Limb (tissue), 2 donors: ENCODE results near the gene SMO.
"Not testable (repeated sequence)": the region's sequence is repeated elsewhere in the genome, so short reads cannot be mapped to it uniquely, and the experiment has no call there.

ENCODE experiments used
- DNase-seq, 2 donors: peaks; one replicate each; pipeline ENCODE4 v3.0.0-alpha.2; 2016; ENCODE audit errors: extremely low spot score in 2 of 2

SMO gene

DNA sequence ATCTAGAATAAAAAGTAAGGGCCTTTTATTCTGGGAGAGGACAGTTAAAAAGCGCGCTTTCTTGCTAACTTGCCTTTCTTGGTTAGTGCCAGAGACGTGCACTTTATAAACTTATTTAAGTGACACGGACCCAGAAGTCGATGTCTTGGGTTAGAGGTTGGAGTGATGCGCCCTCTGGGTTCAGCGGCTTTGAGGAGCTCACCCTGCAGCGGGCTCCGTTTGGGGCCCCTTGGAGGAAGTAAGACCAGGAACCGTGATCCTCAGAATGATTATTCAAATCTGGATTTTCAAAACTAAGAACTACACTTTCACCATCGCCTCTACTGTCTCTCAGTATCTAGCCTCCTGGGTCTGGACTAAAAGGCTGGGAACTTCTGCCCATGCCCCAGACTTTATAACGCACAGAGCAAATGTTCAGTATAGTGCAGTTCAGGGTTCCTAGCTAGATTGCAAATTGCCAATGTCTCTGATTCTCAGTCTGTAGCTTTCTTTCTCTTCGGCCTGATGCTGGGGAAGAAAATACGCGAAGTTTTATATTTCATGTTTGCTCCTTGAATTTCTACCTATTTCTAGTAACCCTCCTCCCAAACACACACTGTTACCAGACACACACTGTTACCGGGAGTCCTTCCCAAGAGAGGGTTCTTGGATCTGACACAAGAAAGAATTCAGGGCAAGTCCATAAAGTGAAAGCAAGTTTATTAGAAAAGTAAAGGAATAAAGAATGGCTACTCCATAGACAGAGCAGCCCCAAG, 18.6 kb upstream of the SMO start:
- peak in 1 of 2 donors; percentile 25 for DNase-seq

DNA sequence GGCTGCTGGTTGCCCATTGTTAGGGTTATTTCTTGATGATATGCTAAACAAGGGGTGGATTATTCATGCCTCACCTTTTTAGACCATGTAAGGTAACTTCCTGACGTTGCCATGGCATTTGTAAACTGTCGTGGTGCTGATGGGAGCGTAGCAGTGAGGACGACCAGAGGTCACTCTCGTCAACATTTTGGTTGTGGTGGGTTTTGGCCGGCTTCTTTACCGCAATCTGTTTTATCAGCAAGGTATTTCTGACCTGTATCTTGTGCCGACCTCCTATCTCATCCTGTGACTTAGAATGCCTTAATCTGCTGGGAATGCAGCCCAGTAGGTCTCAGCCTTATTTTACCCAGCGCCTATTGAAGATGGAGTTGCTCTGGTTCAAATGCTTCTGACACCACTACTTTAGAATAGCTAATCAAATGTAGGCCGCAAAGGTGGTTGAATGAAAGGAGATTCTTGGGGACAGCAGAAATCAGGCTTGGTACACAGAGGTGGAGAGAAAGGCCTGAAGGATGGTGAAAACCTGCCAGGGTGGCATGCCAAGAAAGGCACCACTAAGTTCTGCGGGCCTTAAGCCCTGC, 17.9 kb upstream of the SMO start:
- DNase-seq = no peak

DNA sequence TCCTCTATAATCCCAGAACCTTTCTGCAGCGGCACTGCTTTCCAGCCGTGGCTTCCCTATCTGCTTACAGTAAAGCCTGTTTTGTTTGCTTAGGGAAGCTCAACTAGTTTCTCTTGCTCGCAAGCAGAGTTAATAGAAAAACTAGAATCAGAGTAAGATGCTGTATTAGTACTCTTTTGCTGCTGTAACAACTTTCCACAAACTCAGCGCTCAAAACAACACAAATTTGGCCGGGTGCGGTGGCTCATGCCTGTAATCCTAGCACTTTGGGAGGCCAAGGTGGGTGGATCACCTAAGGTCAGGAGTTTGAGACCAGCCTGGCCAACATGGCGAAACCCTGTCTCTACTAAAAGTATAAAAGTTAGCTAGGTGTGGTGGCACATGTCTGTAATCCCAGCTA, 14.6 kb upstream of the SMO start:
- DNase-seq = not testable (repeated sequence)

DNA sequence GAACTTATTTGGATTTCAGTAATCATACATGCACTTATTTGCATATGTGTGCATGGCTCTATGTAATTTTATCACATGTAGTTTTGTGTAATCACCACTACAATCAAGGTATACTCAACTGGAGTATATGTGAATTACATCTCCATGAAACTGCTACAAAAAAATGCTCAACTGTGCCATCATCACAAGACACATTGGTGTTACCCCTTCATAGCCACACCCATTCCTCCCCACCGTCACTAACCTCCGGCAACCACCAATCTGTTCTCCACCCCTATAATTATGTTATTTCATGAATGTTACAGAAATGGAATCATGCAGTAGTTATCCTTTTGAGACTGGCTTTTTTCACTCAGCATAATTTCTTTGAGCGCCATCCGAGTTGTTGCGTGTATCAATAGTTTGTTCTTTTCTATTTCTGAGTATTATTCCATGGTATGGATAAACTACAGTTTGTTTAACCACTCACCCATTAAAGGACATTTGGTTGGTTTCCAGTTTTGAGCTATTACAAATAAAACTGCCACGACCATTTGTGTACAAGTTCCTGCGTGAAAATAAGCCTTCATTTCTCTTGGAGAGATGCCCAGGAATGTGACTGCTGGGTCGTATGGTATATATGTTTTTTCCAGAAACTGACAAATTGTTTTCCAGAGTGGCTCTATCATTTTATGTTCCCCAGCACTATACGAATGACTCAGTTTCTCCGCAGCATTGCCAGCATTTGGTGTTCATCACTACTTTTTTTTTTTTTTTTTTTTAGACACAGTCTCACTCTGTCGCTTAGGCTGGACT, 11.3 kb upstream of the SMO start:
- DNase-seq = no peak

DNA sequence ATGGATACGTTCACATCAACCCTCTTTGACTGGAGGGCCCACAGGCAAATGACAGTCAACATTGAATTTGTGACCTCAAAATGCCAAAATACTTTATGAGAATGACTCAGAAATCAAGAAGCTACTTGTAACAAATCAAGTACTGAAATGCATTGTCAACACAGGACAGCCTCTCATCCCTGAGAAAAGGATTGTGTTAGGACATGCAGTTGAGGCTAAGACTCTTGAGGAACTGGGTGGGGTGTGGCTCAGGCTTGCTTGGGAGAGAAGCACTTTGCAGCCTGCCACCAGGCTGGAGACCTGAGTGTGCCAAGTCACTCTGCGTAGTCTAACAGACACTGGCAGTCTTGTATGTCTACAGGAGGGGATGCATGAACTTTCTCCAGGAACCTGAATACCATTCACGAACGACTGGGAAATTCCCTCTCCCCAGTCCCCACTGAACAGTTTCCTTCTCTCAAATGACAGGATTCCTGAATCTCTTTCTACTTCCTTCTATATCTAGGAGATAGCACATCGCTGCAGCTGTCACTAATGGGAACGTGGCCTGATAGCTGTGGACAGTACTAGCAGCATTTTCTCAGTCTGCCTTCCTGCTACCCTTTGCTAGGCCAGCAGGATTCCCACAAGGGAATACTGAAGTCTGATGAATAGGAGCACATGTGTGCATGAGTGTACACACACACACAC, 3.3 kb upstream of the SMO start:
- no peak for DNase-seq

DNA sequence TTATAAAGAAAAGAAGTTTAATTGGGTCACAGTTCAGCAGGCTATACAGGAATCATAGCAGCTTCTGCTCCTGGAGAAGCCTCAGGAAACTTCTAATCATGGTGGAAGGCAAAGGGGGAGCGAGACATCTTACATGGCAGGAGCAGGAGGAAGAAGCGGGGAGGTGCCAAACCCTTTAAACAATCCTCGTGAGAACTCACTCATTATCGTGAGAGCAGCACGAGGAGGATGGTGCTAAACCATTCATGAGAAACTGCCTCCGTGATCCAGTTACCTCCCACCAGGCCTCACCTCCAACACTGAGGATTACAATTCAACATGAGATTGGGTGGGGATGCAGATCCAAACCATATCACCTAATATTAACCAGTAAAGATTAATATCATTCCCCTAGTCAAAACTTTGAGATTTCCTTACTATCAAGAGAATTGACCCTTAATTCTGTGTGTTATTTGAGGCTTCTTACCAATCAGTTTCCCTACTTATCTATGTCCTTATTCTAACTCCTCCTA, 1.6 kb upstream of the SMO start:
- no peak for DNase-seq

DNA sequence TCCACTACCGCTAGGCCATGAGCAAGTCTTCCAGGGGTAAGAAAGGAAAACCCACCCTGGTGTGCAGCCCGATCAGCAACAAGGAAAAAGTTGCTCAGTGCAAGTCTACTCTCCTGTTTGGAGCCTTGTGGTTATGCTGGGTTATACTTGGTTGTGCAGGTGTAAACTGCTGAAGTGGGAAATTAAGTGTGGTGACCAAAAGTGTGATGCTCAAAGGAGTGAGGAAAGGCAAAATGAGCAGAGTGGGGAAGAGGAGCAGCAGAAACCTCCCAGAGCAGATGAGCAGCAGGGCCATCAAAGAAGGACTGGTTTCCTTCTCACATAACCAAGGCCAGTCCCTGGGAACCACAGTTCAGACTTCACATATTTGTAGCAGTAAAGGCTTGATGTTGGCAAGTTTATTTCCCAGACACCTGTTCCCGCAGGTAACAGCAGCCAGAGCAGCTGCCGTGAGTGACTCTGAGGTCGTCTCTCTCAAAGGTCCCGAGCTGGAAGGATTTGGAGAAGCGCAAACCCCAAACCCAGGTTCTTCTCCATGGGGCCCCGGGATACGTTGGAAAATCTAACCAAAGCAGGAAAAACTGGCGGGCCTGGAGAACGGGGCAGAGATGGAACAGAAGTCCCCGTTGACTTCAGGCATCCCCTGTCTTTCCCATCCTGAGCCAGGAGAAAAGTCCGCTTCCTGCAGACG, 607 bp upstream of the SMO start:
- no peak for DNase-seq

DNA sequence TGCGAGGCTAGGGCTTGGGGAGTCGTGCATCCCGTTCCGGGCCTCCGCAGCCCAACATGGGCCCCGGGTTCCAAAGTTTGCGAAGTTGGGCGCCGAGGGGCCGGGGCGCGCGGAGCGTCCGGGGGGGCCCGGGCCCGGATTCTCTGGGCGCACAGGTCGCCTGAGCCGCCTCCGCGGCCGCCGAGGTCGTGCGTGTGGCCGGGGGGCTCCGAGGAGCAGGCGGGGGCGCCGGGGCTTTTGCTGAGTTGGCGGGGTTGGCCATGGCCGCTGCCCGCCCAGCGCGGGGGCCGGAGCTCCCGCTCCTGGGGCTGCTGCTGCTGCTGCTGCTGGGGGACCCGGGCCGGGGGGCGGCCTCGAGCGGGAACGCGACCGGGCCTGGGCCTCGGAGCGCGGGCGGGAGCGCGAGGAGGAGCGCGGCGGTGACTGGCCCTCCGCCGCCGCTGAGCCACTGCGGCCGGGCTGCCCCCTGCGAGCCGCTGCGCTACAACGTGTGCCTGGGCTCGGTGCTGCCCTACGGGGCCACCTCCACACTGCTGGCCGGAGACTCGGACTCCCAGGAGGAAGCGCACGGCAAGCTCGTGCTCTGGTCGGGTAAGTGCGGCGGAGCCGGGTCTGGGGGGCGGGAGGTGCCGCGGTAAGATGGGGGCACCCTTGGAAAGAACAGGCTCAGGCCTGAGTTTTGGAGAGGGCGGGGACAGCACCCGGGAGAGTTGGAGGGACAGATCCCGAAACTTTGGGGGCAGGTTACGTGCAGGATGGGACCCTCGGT, 643 bp downstream of the SMO start:
- DNase-seq = peak in 1 of 2 donors; percentile 70

DNA sequence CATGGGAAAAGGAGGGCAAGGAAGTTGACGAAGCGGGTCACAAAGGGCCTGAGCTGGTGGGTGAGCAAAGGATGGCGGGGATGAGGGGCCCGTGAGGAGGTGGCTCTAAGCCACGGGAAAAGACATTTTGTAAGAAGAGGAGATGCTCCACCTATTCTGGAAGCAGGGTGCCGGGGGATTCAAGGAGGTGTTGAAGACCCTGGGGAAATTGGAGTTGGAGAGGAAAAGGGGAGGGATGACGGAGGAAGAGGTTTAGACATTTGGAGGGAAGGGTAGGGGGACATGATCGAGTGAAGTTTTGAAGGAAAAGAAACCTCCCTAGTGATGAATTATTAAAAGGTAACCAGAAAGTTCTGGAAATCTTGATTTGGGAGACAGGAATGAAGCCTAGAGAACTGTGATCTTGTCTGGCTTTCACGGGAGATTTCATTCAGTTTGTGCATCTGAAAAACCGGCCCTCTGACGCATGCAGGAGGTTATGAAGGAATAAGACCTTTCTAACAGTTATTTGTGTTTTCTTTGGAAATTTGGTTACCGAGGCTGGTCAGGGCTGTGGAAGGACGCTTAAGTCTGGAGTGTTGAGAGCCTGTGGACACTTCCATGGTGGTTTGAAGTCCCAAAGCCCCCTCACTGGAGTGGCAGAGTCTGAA, 1.4 kb downstream of the SMO start:
- no peak for DNase-seq

DNA sequence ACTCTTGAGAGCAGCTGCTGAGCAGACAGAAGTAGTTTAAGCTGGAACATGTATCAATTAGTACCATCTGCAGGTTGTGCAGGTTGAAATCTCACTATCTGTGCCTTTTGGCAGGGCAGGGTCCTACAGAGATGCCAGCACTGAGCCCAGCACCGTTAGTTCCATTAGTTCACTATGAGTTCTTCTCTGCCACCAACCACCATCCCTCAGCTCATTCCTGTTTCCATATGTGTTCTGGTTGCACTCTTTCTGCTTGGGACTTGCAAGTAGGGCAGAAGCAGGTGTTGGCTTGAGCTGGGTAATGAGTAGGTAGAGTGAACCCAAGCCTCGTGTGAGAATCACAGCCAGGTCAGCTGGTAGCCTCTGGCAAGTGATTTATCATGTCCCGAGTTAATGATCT, 2.8 kb downstream of the SMO start:
- DNase-seq = no peak

DNA sequence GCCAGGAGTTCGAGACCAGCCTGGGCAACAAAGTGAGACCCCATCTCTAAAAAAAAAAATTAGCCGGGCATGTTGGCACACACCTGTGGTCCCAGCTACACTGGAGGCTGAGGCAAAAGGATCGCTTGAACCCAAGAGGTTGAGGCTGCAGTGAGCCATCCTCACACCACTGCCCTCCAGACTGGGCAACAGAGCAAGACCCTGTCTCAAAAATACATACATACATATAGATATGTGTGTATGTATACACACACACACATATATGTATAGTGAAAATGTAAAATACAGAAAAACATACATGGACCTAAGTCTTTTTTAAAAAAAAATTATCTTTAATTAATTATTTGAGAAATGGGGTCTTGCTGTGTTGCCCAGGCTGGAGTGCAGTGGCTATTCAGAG, 5.5 kb downstream of the SMO start:
- no peak for DNase-seq

DNA sequence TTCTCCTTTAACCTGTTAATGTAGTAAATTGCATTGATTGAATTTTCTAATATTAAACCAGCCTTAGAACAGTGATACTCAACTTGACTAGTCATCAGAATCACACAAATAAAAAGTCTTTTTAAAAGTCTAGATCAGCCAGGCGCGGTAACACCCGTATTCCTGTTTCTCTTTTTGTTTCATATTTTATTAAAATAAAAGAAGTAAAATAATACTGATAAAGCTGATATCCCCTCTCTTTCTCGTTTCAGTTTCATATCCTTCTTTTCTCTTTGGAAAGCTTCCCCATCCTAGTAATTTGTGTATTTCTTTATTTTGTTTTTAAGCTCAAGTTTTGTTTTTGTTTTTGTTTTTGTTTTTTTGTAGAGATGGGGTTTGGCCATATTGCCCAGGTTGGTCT, 9.3 kb downstream of the SMO start:
- DNase-seq = no peak

DNA sequence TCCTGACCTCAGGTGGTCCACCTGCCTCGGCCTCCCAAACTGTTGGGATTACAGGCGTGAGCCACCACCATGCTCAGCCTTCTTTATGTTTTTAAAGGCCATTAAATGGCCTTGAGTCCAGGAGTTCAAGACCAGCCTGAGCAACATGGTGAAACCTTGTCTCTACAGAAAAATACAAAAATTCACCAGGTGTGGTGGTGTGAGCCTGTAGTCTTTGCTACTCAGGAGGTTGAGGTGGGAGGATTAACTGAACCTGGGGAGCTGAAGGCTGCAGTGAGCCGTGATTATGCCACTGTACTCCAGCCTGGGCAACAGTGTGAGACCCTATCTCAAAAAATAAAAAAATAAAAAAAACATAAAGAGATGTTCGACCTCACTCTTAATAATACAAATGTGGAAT, 11.0 kb downstream of the SMO start:
- no peak for DNase-seq

DNA sequence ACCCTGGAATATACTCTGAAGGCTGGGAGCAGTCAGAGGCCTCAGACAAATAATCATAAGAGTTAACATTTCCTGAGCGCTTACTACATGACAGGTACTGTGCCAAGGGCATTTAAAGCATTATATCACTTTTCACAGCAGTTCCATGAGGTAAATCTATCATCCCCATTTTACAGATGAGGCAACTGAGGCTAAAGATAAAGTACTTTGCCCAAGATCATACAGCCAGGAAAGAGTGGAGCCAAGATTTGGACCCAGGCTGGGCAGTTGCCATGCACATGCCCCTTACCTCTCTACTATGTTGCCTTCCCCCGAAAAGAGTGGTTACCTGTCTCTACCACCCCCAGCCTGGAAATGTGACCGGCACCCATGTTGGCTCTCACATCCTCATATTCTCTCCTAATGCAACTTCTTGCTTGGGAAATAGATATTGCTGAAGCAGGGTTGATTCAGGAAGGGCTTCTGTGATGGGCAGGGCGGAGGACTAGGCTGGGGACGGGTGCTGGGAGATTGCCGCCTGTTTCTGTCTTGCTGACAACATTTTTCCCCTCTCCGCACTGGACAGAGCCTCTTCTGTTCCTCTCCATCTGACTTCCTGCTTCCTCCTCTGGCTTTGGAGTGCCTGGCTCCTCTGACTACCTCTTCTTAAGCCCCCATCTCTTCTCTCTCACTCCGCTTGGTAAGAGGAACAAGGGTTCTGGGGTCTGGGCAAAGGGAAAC, 13.8 kb downstream of the SMO start:
- DNase-seq = no peak

DNA sequence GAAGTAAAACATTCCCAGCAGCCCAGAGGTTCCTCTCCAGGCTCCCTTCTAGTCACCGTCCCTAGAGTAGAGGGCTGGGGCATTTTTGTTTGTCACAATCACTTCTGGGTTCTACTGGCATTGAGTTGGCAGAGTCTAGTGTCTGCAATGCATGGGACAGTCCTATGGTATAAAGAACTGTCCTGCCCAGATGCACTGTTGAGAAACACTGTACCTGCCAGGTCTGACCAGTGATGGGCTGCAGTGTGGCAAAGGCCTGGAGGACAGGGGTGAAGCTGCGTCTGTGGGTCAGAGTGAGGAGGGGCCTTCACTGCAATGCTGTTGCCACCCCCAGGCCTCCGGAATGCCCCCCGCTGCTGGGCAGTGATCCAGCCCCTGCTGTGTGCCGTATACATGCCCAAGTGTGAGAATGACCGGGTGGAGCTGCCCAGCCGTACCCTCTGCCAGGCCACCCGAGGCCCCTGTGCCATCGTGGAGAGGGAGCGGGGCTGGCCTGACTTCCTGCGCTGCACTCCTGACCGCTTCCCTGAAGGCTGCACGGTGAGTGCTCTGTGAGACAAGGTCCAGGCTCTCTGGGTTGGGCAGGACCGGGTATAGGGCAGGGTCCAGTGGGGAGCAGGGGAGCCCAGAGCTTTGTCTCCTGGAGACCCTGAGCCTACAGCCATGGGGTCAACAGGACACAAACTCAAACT, 14.8 kb downstream of the SMO start:
- no peak for DNase-seq

DNA sequence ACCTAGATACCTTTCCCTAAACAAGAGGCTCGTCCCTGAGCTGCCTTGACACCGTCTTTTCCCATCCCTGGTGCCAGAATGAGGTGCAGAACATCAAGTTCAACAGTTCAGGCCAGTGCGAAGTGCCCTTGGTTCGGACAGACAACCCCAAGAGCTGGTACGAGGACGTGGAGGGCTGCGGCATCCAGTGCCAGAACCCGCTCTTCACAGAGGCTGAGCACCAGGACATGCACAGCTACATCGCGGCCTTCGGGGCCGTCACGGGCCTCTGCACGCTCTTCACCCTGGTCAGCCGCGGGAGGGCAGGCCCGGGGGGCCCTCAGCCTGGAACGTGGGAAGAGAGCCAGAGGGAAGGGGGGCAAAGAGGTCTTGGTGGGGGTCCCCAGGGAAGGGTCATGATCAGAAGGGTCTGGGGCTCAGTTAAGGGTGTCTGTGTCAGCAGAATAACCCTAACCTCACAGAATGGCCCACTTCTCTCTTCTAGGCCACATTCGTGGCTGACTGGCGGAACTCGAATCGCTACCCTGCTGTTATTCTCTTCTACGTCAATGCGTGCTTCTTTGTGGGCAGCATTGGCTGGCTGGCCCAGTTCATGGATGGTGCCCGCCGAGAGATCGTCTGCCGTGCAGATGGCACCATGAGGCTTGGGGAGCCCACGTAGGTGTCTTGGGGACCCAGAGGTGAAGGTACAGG, 16.8 kb downstream of the SMO start:
- DNase-seq = no peak

DNA sequence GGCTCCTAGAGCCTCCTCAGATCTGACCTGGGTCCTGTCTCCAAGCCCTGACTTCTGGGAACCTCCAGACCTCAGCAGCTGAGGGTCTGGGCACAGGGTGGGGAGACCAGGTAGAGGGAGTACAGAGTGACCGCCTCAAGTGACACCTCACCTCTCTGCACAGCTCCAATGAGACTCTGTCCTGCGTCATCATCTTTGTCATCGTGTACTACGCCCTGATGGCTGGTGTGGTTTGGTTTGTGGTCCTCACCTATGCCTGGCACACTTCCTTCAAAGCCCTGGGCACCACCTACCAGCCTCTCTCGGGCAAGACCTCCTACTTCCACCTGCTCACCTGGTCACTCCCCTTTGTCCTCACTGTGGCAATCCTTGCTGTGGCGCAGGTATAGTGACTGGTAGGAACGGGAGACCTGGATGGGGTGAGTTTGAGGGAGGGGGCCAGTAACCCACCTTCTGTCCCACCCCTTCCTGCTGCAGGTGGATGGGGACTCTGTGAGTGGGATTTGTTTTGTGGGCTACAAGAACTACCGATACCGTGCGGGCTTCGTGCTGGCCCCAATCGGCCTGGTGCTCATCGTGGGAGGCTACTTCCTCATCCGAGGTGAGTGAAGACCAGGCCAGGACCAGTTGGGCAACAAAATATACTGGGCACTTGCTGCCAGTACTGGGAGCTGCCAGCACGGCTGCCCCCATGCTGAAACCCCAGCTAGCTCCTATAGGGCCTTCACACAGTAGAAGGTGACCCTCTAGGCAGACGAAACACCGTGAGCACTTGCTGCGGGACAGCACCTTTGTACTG, 17.8 kb downstream of the SMO start:
- DNase-seq = no peak
